ENCODE measurements around the gene SPOCK2.
"Not testable (repeated sequence)": the region's sequence is repeated elsewhere in the genome, so short reads cannot be mapped to it uniquely, and the experiment has no call there.

Gene SPOCK2

DNA sequence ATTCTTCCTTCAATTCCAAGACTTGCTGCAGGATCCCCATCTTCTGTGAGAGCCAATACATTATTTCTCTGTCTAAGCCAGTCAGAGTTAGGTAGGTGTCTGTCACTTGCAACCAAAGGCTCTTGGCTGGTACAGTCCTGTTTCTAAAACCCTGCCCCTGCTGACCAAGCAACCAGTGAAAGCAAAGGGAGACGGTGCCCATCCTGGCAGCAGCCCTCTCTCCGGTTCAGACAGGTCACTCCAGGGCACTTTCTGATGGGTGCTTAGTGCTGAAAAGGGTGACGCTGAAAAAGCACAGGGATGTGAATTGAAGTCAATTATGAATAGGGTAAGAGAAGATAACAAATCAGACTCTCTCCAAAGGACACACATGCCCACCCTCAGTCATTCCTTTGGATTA, 37.5 kb downstream of the SPOCK2 start:
- no peak for DNase-seq

DNA sequence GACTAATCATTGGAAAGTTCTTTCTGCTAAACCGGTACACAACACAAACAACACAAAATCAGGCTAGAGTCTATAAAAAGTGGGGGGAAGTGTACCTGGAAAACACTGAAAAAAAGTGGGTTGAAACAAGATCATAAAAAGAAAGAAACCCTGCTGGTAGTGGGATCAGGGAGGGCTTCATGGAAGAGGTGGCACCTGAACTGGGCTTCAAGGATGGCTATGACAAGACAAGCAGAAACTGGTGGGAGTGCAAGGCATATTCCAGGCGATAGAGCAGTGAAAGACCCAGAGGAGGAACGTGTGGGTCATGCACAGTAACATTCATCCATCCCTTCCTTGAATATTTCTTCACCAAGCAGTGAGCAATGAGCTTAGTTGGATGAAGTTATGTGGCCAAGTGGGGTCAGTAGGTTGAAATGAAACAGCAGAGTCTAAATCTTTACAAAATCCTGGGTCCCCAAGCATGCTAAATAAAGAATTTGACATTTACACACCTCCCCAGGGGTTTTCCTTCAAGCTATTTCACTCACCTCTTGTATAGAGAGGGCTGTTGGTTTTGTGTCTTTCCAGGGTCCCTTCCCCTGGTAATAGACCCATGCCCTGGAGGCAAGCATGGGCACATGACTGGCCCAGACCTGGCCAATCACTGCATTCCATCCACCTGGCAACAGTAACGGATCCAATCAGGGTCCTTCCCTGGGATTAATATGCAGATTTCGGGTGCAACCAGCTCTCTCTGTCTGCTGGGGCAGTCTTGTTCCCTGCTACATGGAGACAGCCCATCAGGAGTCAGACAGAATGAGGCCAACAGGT, 38.2 kb downstream of the SPOCK2 start:
- DNase-seq, result no peak

DNA sequence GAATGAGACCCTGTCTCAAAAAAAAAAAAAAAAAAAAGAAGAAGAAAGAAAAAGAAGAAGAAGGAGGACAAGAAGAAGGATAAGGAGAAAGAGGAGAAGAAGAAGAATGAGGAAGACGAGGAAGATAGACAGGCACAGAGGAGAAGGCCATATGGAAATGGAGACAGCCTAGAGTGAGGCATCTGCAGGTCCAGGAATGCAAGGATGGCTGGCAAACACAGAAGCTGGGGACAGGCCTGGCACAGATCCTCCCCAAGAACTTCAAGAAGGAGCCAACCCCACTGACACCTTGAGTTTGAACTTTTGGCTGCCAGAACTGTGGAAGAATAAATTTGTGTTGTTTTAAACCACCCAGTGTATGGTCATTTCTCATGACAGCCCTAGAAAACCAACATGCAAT, 38.9 kb downstream of the SPOCK2 start:
- no peak for DNase-seq

DNA sequence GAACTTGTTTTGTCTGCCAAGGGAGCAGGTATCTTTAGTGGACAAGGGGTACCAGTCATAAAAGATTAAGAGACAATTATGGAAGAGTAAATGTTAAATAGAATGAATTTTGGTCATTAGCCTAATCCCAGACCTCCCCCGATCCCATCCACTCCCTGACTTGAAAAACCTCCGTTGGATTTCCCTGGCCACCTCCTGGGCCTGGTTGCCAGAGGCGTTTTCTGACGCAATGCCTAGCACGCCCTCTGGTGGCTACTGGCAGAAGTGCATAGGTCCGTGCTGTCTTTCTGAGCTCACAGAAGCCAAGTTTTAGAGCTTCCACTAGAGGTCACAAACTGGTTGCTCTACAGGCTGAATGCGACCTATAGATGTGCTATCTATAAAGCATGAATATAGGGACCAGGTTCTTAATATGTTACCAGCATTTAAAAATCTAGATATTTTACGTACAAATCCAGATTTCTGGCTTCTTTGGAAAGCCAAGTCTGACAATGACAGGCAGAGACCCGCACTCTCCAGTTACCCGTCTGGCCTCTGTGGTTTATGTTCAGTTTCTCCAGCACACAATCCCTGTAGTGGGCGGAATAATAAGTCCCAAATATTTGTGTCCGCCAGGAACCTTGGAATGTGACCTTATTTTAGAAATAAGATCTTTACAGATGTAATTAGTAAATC, 39.8 kb downstream of the SPOCK2 start:
- peak; percentile 93 for DNase-seq

DNA sequence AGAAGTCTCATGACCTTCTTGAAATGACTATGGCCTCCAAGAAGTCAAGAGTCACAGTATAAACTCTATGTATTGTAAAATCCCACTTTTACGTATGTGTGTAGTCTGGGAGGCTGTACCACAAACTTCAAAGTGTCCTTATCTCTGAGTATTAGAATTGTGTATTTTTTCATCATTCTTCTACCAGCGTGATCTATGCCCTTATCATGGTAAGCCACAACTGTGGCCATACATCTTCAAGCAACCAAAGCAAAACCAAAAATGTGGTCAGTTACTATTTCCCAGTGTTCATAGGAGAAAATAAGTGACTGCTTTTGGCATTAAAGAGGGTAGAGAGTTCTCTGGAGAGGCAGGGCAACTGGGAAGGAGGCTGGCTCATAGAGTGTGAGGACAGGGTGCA, 42.8 kb downstream of the SPOCK2 start:
- DNase-seq, result no peak

DNA sequence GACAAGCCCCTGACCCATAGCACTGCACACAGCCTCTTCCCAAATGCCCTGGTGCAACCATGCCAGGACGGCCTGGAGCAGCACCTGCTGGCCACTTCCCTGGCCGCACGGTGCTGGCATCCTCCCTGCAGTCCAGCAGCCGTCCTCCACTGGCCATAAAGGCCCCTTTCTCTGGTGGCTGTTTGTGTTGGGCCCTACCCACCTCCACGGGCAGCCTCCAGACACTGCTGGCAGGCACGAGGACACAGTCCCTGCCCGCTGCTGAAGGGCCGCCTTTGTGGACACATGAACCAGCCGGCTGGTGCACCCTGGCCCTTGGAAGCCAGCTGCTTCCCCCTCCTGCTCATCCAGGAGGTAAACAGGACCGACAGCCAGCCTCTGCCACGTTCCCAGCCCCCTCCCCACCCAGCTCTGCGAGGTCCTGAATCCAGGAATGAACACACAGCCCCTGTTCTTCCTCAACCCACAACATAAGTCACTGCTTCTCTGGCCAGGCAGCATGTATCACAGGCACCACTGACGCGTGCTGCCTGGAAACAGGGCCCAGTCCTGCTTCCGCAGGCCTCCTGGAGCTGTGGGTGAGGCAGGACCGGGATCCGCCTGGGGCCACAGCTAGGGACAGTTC, 43.8 kb downstream of the SPOCK2 start:
- no peak for DNase-seq

DNA sequence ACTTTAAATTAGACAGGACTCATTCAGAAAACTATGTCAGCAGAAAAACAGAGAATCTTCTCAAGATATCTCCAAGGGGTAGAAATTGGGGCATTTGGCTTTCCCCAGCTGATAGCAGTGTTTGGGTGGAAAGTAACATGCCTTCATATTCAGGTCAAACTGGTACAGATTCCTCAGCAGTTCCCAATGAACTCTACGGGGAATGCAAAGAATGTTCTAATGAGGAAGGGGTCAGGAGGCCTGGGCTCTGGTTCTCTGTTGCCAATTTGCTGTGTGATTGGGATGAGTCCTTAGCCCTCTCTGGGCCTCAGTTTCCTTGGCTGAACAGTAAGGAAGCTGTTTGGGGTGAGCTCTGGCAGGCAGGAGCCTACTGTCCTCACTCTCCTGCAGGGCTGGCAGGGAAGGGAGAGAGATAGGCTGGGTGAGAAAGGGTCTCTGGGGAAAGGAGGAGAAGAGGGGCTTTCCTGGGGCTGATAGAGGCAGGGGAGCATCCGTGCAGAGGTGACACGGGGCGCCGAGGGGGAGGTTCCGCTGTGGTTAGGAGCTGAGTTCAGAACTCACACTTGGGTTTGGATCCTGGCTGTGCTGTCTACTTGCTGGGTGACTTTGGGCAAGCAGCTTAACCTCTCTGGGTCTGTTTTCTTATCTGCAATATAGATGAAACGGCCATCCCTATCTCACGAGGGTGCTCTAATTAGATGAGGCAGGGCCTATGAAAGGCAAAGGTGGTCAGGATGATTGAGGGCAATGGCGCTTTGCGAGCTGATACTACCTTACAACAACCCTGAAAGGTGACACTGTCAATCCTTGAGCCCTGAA, 45.1 kb downstream of the SPOCK2 start:
- DNase-seq, result no peak

DNA sequence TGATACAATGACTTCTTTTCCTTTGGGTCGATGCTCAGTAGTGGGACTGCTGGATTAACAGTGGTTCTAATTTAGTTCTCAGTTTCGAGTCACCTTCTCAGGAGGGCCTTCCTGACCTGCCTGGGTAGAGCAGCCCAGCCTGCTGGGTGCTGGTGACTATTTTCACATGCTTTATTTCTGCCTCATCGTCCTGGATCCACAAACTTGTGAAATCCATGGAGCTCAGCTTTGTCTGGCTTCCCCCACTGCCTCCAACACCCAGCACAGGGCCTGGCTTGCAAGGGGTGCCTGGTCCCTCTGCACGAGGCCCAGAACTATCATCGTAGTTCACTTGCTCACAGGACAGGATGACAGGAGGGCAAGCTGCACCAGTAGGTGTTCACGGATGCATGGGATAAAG, 46.9 kb downstream of the SPOCK2 start:
- DNase-seq, result no peak

DNA sequence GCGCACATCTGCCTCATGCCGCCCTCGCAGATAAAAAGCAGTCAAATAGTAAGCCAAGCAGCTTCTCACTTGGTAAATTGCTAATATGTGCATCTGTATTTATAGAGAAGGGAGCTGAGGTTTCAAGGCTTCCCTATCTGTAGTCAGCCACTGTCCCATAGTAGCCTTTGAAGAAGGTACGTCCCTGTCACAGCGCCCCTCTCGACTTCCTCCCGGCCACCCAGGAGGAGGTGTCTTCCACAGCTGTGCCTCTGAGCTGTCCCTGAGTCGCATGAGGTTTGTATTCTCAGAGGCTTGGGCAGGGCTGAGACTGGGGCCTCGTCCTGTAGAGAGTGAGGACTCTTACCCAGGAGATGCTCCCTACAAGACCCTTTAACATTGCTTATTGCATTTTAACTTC, 49.0 kb downstream of the SPOCK2 start:
- no peak for DNase-seq

DNA sequence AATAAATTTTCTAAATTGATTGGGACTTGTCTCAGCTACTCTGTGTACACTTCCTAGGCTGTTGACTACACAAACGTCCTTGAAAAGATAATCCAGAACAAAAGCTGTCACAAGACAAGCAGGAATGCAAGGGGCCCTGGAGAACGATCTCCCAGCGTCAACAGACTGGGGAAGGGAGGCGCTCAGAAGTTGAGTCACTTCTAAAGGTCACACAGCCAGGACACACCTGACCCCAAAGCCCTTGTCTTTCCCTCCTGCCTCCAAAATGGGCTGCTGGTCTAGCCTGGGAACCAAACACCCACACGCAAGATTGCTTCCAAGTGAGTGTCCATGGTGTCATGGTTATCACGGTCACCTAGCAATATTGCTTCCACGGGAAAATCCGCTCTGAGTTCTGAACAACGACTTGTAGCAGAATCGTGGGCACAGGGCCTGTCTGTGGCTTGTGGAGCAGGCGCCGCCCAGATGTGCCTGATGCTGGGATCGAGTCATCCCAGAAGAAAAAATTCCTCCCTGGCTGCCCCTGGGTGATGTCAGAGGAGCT, 49.8 kb downstream of the SPOCK2 start:
- no peak for DNase-seq

DNA sequence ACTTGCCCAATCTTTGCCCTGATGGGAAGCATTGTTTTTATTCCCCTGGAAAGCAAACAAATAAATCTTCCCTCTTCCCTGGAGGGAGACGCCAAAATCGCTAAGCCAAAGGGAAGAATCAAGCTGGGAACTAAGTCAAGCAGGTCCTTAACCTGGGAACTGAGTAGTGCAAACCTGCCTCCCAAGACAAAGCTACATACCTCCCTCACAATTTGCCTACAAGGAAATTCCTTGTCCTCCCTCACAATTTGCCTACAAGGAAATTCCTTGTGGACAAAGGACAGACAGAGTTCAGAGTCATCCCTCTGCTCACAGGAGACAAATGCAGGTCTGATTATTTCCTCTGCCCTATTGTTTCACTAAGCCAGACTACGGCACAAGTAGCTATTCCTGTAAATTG, 50.5 kb downstream of the SPOCK2 start:
- no peak for DNase-seq

DNA sequence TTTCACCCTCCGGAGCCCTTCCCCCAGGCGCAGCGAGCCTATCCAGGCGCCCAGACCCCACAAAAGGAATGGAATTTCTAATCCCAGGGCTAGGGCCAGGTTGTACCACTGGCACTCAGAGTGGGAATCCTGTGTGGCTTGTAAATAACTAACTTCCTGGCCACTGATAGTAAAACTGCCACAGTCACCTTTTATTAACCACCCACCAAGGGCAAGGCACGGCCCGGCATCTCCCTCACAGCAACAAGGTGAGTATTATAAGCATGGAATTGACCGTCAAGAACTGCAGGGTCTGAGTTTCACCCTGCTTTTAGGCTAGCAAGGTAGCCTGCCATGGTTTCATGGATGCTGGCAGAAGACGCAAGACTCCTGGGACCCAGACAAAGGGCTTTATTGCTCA, 51.1 kb downstream of the SPOCK2 start:
- no peak for DNase-seq

DNA sequence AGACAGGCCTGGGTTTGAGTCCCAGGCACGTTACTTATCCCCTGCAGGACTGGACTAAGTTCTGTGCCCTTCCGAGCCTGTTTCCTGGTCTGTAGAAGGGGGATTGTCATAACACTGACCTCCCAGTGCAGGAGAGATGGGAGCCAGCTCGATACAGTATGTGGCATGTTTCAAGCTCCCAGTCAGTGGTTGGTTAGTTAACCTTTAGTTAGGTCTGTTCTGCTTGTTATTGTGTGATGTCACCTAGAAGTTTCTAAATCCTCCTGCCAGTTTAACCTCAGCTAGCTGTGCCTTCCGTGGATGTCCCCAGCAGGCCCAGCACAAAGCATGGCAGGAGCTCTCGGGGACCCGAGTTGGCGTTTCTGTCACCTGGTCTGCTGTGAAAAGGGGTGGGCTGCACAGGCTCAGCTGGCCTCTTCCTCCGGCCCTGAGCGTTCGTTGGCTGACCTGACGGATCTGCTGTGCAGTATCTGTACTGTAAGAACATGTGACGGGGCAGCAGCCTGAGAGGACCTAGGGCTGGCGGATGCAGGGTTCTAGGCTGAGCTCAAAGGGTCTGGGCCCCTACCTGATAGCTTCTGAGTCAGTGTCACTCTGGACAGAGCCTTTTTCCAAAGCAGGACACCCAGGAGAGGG, 53.0 kb downstream of the SPOCK2 start:
- DNase-seq, result no peak

DNA sequence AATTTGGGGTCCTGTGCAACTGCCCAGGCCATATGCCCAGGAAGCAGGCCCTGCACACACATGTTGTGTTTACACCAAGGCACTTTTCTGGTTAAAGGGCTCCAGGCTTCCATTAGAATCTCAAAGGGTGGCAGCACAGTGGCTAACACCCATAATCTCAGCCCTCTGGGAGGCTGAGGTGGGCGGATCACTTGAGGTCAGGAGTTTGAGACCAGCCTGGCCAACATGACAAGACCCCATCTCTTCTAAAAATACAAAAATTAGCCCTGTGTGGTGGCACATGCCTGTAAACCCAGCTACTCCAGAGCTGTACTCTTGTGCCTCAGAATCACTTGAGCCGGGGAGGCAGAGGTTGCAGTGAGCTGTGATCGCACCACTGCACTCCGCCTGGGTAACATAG, 53.6 kb downstream of the SPOCK2 start:
- DNase-seq, result no peak

DNA sequence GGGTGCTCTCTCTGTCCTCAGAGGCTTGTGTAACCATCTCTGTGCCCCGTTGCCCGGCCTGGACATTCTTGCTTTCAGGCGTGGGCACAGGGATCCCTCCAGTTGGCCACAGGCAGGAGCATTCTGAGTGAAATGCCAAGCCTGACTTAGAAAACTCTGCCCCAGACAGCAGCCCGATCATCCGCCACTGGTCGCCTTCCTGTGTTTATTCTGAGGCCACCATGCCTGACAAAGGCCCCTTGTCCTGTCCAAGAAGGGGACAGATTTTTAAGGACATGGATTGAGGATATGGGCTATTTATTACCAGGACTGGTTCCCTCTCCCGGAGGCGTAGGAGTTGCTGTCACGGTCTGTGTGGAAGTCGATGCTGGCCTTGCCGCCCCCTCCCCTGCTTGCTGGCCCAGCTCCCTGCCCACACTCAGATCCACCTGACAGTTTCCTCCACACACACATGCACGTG, 54.3 kb downstream of the SPOCK2 start:
- DNase-seq, result no peak

DNA sequence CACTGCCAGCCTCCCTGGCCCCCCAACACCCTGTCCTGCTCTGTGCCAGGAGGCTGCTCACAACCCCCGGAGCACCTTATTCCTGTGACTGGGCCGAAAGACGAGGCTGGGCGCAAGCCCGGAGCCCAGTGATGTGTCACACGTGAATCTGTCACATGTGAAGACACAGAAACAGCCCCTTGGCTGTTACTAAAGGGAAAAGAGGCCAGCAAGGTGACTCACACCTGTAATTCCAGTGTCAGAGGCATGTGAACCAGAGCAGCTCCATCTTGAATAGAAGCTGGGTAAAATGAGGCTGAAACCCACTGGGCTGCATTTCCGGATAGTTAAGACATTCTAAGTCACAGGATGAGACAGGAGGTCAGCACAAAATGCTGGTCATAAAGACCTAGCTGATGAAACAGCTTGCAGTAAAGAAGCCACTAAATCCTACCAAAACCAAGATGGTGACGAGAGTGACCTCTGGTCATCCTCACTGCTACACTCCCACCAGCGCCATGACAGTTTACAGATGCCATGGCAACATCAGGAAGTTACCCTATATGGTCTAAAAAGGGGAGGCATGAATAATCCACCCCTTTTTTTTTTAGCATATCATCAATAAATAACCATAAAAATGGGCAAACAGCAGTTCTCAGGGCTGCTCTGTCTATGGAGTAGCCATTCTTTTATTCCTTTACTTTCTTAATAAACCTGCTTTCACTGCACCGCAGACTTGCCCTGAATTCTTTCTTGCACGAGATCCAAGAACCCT, 55.8 kb downstream of the SPOCK2 start:
- DNase-seq, result not testable (repeated sequence)

DNA sequence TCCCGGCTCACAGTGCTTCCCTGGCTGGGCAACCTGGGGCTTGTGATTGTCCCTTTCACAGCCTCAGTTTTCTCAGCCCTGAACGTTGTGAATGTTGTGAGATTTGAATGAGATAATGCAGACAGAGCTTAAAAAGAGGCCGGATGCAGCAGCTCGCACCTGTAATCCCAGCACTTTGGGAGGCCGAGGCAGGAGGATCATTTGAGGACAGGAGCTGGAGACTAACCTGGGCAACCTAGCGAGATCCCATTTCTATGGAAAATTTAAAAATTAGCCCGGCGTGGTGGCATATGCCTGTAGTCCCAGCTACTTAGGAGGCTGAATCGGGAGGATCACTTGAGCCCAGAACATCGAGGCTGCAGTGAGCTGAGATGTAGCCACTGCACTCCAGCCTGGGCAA, 56.6 kb downstream of the SPOCK2 start:
- DNase-seq, result no peak

DNA sequence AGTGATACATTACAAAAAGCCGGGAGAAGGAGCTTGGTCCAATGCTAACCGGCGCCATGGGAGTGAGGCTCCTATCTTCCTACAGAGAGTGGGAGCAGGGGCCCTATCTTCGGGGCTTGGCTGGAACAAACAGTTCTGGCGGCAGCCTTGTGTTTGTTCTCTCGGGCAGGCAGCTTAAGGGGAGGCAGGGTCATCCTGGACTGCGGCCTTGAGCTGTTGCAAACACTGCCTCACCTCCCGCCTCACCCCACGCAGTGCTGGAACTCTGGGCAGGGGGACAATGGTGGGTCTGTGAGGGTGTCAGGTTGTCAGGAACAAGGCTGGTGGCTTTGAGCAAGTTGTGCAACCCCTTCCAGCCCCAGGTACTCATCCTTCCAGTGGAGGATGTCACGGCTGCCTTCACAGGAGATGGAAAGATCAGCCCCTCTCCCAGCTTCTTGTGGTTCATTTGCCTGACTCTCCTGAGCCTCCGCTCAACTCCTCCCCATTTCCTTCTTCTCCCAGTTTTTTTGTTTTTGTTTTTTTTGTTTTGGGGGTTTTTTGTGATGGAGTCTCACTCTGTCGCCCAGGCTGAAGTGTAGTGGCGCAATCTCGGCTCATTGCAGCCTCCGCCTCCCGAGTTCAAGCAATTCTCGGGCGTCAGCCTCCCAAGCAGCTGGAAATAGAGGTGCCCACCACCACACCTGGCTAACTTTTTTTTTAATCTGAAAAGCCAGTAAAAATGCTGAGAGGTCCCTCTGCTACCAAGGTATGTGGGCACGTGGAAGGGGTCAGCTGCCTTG, 57.4 kb downstream of the SPOCK2 start:
- DNase-seq, result no peak

DNA sequence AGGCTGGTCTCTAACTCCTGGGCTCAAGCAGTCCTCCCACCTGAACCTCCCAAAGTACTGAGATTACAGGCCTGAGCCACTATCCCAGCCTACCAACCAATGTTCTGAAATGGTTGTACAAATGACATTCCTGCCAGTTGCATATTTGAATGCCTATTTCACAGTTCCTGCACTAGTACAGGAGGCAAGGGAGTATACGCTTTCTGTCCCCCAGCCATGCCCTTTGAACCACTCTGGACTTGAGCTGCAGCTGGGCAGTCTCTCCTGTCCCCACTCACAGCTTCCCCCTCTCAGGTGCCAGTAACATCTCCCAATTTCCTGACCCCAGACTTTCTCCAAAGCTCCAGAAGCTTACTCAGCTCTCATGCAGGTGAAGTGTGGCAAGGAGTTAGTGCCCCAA, 58.9 kb downstream of the SPOCK2 start:
- DNase-seq, result no peak

DNA sequence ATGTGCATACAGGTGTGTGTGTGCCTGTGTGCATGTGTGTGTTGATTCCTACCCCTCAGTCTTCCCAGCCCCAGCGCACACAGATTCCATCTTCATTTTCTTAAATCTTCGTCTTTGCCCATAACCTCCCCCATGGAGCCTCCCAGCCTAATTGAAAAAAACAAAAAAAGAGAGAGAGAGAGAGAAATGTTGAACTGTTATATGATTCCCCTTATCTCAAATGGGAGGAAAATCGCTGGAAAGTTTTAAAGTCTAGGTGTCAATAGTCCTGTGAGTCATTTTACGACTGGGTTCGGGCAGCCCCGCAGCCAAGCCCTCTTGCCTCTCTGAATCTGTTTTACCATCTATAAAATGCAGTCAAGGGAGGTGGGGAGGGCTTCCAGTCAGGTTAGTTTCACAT, 60.9 kb downstream of the SPOCK2 start:
- no peak for DNase-seq
